IMR-90 (cell line): Measurements from ENCODE around the gene MRGPRF.

Source experiments
- CTCF ChIP-seq: conservative IDR thresholded peaks from 2 replicates; pipeline ENCODE4 v1.5.1; 2012; ENCODE audit warnings: mild to moderate bottlenecking, low read depth, low read length, improper control_type of control experiment
- MXI1 ChIP-seq: IDR thresholded peaks from 2 replicates; pipeline ENCODE4 v1.6.1; 2012; ENCODE audit warnings: low read depth, mild to moderate bottlenecking, low read length, moderate library complexity, borderline replicate concordance
- POLR2A ChIP-seq: IDR thresholded peaks from 2 replicates; pipeline ENCODE4 v1.6.1; 2012; ENCODE audit warnings: mild to moderate bottlenecking, low read depth, low read length
- RAD21 ChIP-seq: IDR thresholded peaks from 2 replicates; pipeline ENCODE4 v1.6.1; 2012; ENCODE audit warnings: low read length, improper control_type of control experiment
- USF2 ChIP-seq: fragments of 150-350 bp; IDR thresholded peaks from 2 replicates; pipeline ENCODE4 v1.6.1; 2017; ENCODE audit warnings: mild to moderate bottlenecking, antibody characterized with exemption, low read length, low read depth

- no peak for TF ChIP-seq CTCF
- no peak for TF ChIP-seq USF2
- TF ChIP-seq RAD21, result no peak
- no peak for TF ChIP-seq MXI1
- TF ChIP-seq POLR2A, result no peak
These were observed 8.4 kb downstream of the MRGPRF start for GRCh38 chr11:69004411-69005182.
